Nephron progenitor cell (in vitro differentiated cells): ENCODE results near the gene SLC25A23.

Experiments used
- DNase-seq: peaks from one replicate; pipeline ENCODE4 v3.0.0; 2021
- H3K27ac Mint-ChIP-seq: 2 replicates; pipeline ENCODE4 v1.8.0; 2021; ENCODE audit warnings: mild to moderate bottlenecking, moderate library complexity, mixed read lengths
- H3K27me3 Mint-ChIP-seq: 2 replicates; pipeline ENCODE4 v1.8.0; 2021; ENCODE audit warnings: mild to moderate bottlenecking, low read depth, mixed read lengths; ENCODE audit not compliant: poor library complexity
- H3K36me3 Mint-ChIP-seq: 2 replicates; pipeline ENCODE4 v1.8.0; 2021; ENCODE audit warnings: low read depth, mixed read lengths
- H3K4me1 Mint-ChIP-seq: 2 replicates; pipeline ENCODE4 v1.8.0; 2021; ENCODE audit warnings: mixed read lengths
- H3K4me3 Mint-ChIP-seq: 2 replicates; pipeline ENCODE4 v1.8.0; 2021; ENCODE audit warnings: mild to moderate bottlenecking, moderate library complexity, mixed read lengths
- H3K9me3 Mint-ChIP-seq: 2 replicates; pipeline ENCODE4 v1.8.0; 2021; ENCODE audit warnings: mild to moderate bottlenecking, moderate library complexity, mixed read lengths
- TF ChIP-seq, protein P1 (sequence below): fragments of 200-600 bp; sonication (generic); IDR thresholded peaks from 2 replicates; pipeline ENCODE4 v1.5.0; 2021; ENCODE audit warnings: antibody characterized with exemption

SLC25A23 gene

DNA sequence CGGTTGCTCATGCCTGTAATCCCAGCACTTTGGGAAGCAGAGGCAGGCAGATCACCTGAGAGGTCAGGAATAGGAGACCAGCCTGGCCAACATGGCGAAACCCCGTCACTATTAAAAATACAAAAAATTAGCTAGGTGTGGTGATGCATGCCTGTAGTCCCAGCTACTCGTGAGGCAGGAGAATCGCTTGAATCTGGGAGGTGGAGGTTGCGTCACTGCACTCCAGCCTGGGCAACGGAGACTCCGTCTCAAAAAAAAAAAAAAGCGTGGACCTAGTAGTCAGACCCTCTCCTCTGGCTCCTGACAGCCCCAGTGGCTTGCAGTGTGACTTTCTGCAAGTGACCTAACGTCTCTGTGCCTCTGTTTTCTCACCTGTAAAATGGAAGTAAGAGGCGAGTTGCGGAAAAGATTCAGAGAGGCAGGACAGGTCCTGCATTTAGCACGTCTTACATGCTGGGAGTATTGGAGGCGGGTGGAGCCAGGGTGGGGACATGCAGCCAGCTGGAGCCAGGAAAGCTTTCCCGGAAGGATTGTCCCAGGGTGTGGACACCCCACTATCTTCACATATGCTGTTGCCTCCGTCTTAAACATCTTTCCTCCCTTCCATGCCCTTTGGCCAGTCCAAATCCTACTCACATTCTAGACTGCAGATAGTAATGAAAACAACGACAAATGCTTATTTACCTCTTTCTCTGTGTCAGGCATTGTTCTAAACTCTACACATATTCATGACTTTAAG, 39.6 kb upstream of the SLC25A23 start:
- Mint-ChIP-seq H3K27ac (no peak overlapping the region), H3K4me1 (peaks cover 9% of the 10 kb centered on the region), H3K36me3 (no peaks in the 10 kb centered on the region), H3K27me3 (peaks cover 68% of the 10 kb centered on the region), H3K4me3 (no peak overlapping the region), H3K9me3 (no peaks in the 10 kb centered on the region)
- TF ChIP-seq, protein P1, sequence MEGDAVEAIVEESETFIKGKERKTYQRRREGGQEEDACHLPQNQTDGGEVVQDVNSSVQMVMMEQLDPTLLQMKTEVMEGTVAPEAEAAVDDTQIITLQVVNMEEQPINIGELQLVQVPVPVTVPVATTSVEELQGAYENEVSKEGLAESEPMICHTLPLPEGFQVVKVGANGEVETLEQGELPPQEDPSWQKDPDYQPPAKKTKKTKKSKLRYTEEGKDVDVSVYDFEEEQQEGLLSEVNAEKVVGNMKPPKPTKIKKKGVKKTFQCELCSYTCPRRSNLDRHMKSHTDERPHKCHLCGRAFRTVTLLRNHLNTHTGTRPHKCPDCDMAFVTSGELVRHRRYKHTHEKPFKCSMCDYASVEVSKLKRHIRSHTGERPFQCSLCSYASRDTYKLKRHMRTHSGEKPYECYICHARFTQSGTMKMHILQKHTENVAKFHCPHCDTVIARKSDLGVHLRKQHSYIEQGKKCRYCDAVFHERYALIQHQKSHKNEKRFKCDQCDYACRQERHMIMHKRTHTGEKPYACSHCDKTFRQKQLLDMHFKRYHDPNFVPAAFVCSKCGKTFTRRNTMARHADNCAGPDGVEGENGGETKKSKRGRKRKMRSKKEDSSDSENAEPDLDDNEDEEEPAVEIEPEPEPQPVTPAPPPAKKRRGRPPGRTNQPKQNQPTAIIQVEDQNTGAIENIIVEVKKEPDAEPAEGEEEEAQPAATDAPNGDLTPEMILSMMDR: no peak
- DNase-seq: no peak

GRCh38 chr19:6498294-6499036, 38.9 kb upstream of the SLC25A23 start:
- H3K4me3 Mint-ChIP-seq: no peak overlapping the region
- H3K27me3 Mint-ChIP-seq: peaks cover 62% of the 10 kb centered on the region
- no peaks in the 10 kb centered on the region for H3K36me3 Mint-ChIP-seq
- TF ChIP-seq, protein P1: no peak
- DNase-seq: no peak
- H3K27ac Mint-ChIP-seq: no peak overlapping the region
- no peaks in the 10 kb centered on the region for H3K9me3 Mint-ChIP-seq
- H3K4me1 Mint-ChIP-seq: peaks cover 6% of the 10 kb centered on the region

DNA sequence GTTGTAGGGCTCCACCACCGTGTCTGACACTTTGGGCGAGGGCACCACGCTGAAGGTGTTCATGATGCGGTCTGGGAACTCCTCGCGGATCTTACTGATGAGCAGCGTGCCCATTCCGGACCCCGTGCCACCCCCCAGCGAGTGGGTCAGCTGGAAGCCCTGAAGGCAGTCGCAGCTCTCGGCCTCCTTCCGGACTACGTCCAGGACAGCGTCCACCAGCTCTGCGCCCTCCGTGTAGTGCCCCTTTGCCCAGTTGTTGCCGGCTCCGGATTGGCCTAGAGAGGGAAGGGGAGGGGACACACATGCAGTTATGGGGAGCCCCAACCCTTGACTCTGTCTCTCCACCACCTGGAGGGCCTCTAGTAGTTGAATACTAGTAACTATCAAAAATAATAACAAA, 36.4 kb upstream of the SLC25A23 start:
- Mint-ChIP-seq H3K27ac (no peak overlapping the region), H3K27me3 (peaks cover 48% of the 10 kb centered on the region), H3K4me3 (no peak overlapping the region), H3K9me3 (peaks cover 10% of the 10 kb centered on the region), H3K4me1 (no peaks in the 10 kb centered on the region), H3K36me3 (no peaks in the 10 kb centered on the region)
- no peak for DNase-seq
- TF ChIP-seq, protein P1: no peak

GRCh38 chr19:6494438-6495036, 34.9 kb upstream of the SLC25A23 start:
- TF ChIP-seq, protein P1: no peak
- no peaks in the 10 kb centered on the region for H3K36me3 Mint-ChIP-seq
- peaks cover 10% of the 10 kb centered on the region for H3K9me3 Mint-ChIP-seq
- DNase-seq: no peak
- H3K27ac Mint-ChIP-seq: no peak overlapping the region
- no peaks in the 10 kb centered on the region for H3K4me1 Mint-ChIP-seq
- no peak overlapping the region for H3K4me3 Mint-ChIP-seq
- H3K27me3 Mint-ChIP-seq: peaks cover 35% of the 10 kb centered on the region

GRCh38 chr19:6491802-6492592, 32.4 kb upstream of the SLC25A23 start:
- peaks cover 10% of the 10 kb centered on the region for H3K9me3 Mint-ChIP-seq
- H3K27ac Mint-ChIP-seq: no peak overlapping the region
- no peak for DNase-seq
- TF ChIP-seq, protein P1: no peak
- no peaks in the 10 kb centered on the region for H3K36me3 Mint-ChIP-seq
- H3K27me3 Mint-ChIP-seq: peaks cover 24% of the 10 kb centered on the region
- no peak overlapping the region for H3K4me3 Mint-ChIP-seq
- H3K4me1 Mint-ChIP-seq: no peaks in the 10 kb centered on the region
